Gastrocnemius medialis (tissue), 4 donors: ENCODE measurements around the gene FUS. TPM values are rescaled to one million over a fixed set of nuclear protein-coding genes. Genes with fewer than 3 reads are reported as not detected.

Source experiments
- ATAC-seq, 2 donors: fragments of 150-250 bp; one replicate each; pipeline ENCODE4 v1.9.1; 2016
- DNase-seq, 2 donors: peaks; one replicate each; pipeline ENCODE4 v3.0.0-alpha.2; 2019
- H3K27ac ChIP-seq, 4 donors: fragments of 200-600 bp; sonication (generic); 1 replicate in 1 of 4; 2 replicates in 3 of 4; pipeline ENCODE4 v1.5.1; 2016 to 2018; ENCODE audit warnings: mild to moderate bottlenecking in 2 of 4, moderate library complexity in 1 of 4
- H3K27me3 ChIP-seq, 3 donors: fragments of 200-600 bp; sonication (generic) in 2 of 3; 1 replicate in 1 of 3; 2 replicates in 2 of 3; pipeline versions ENCODE4 v1.5.1 to v1.6.0; 2016 to 2019; ENCODE audit warnings: mild to moderate bottlenecking in 1 of 3, moderate library complexity in 1 of 3
- H3K36me3 ChIP-seq, 2 donors: fragments of 200-600 bp; sonication (generic) in 1 of 2; one replicate each; pipeline ENCODE4 v1.5.1; 2017 to 2018
- H3K4me1 ChIP-seq, 2 donors: fragments of 200-600 bp; sonication (generic) in 1 of 2; one replicate each; pipeline ENCODE4 v1.5.1; 2016 to 2017; ENCODE audit warnings: mild to moderate bottlenecking in 2 of 2
- H3K4me3 ChIP-seq, 4 donors: fragments of 200-600 bp; sonication (generic) in 3 of 4; 1 replicate in 1 of 4; 2 replicates in 3 of 4; pipeline ENCODE4 v1.5.1; 2016 to 2019; ENCODE audit warnings: mild to moderate bottlenecking in 2 of 4
- H3K9me3 ChIP-seq, 3 donors: fragments of 200-600 bp; sonication (generic) in 2 of 3; 1 replicate in 1 of 3; 2 replicates in 2 of 3; pipeline ENCODE4 v1.5.1; 2016 to 2019
- CTCF ChIP-seq, 5 experiments: fragments of 450-650 bp in 3 of 5; fragments of 200-600 bp in 2 of 5; sonication (generic) in 2 of 5; IDR thresholded peaks in 4 of 5; conservative IDR thresholded peaks in 1 of 5; 1 replicate in 4 of 5; 2 replicates in 1 of 5; pipeline ENCODE4 v1.5.1; 2016 to 2019; ENCODE audit warnings: antibody characterized with exemption in 5 of 5, mild to moderate bottlenecking in 3 of 5, moderate library complexity in 3 of 5
- POLR2A ChIP-seq, 2 donors: fragments of 450-650 bp; IDR thresholded peaks; one replicate each; pipeline ENCODE4 v1.6.1; 2017; ENCODE audit warnings: antibody characterized with exemption in 2 of 2, mild to moderate bottlenecking in 2 of 2, moderate library complexity in 2 of 2
- in situ Hi-C, 4 donors: fragments of 200-750 bp; cut with MboI; loops; one replicate each; pipeline versions ENCODE4 v1.15.0 to v1.8.0; 2017; ENCODE audit warnings: low sequenced_read_pairs in 4 of 4
- intact Hi-C: fragments of 100-400 bp; cut with DNase I; formaldehyde crosslinking; loops from one replicate; pipeline ENCODE4 v1.15.1; 2023; ENCODE audit warnings: low total_unique reads
- total RNA-seq, 4 donors: library from RNA; depleted of rRNA; stranded (reverse); fragments of >200 nt; gene quantifications; one replicate each; pipeline versions ENCODE4 v1.1.0 to v1.2.3, GENCODE V29; 2016

Gene FUS
- total RNA-seq, 4 donors from 2014 or later = 20.6 to 45.9 (median 35.1) TPM

- DNase-seq (no peak), ATAC-seq (peak; percentile 22 to 43)
- H3K27me3 ChIP-seq = no peaks in the 10 kb centered on the region
- H3K36me3 ChIP-seq = peaks cover 0 to 6% of the 10 kb centered on the region in 2 donors
- H3K4me3 ChIP-seq = peak within 1 kb of the TSS; percentile 59 to 77 (median 62)
- peaks cover 9 to 16% of the 10 kb centered on the region in 2 donors for H3K4me1 ChIP-seq
- in situ Hi-C loops (loop anchor here in 1 of 4 donors (25.0 kb wide), 1 partner anchor 210 kb away; no protein-coding TSS in a partner anchor), intact Hi-C loops (no loop called here)
- TF ChIP-seq CTCF (IDR thresholded peaks at IDR 0.05 in 4 of 5, conservative IDR thresholded peaks at IDR 0.05 in 1 of 5) (no peak), POLR2A (IDR thresholded peaks at IDR 0.05) (no peak)
- peak within 1 kb of the TSS; percentile 42 to 67 (median 53) for H3K27ac ChIP-seq
- no peaks in the 10 kb centered on the region for H3K9me3 ChIP-seq
Observed at GRCh38 chr16:31202414-31203375, 22.8 kb downstream of the FUS start, which contains the start of gene PYCARD. Gene PYCARD, minus strand, starts transcription at chr16:31202760. Its CDS starts 70 bp downstream, at chr16:31202690.

DNA sequence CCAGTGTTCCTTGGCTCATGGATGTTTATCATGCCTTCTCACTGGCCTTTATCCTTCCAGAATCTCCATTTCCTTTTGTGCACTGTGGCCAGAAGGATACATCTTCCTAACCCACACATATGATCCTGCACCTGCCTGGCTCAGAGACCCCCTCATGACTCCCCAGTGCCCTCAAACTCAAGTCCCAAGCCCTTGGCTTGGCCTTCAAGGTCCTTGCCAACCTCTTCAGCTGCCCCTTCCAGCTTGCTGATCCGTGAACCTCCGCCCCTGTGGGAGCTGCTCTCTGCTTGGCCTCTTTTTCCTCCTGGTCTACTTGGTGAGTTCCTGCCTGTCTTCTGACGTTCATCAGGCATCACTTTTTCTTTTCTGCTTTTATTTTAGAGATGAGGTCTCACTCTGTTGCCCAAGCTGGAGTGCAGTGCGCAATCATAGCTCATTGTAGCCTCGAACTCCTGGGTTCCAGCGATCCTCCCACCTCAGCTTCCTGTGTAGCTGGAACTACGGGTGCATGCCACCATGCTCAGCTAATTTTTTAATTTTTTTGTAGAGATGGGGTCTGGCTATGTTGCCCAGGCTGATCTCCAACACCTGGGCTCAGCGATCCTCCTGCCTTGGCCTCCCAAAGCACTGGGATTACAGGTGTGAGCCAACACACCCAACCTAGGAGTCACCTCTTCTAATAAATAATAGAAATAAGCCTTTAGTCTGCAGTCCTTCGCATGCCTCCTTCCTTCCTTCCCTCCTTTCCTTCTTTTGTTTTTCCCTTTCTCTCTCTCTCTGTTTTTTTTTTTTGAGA is 25.1 kb downstream of the FUS start:
- H3K4me3 ChIP-seq = no peak overlapping the region
- in situ Hi-C loops = loop anchor here in 1 of 4 donors (25.0 kb wide), 1 partner anchor 207 kb away; no protein-coding TSS in a partner anchor
- no peaks in the 10 kb centered on the region for H3K36me3 ChIP-seq
- H3K27me3 ChIP-seq = no peaks in the 10 kb centered on the region
- H3K4me1 ChIP-seq = peaks cover 9 to 16% of the 10 kb centered on the region in 2 donors
- H3K9me3 ChIP-seq = no peaks in the 10 kb centered on the region
- H3K27ac ChIP-seq = no peak overlapping the region
- intact Hi-C loops = no loop called here
- TF ChIP-seq POLR2A (IDR thresholded peaks at IDR 0.05) (no peak), CTCF (IDR thresholded peaks at IDR 0.05 in 4 of 5, conservative IDR thresholded peaks at IDR 0.05 in 1 of 5) (no peak)
- no peak for ATAC-seq
- DNase-seq = no peak

GRCh38 chr16:31206776-31207175 is 26.8 kb downstream of the FUS start:
- Histone ChIP-seq H3K27ac (no peak overlapping the region), H3K4me3 (no peak overlapping the region), H3K9me3 (no peaks in the 10 kb centered on the region), H3K27me3 (no peaks in the 10 kb centered on the region), H3K4me1 (peaks cover under 1 to 13% of the 10 kb centered on the region in 2 donors), H3K36me3 (no peaks in the 10 kb centered on the region)
- TF ChIP-seq CTCF (IDR thresholded peaks at IDR 0.05 in 4 of 5, conservative IDR thresholded peaks at IDR 0.05 in 1 of 5) (no peak), POLR2A (IDR thresholded peaks at IDR 0.05) (no peak)
- intact Hi-C loops (no loop called here), in situ Hi-C loops (loop anchor here in 1 of 4 donors (25.0 kb wide), 1 partner anchor 206 kb away; no protein-coding TSS in a partner anchor)
- ATAC-seq (no peak), DNase-seq (no peak)

GRCh38 chr16:31213342-31213741 is 33.4 kb downstream of the FUS start:
- intact Hi-C loops = loop anchor here (5.0 kb wide), 1 partner anchor 181 kb away; the partner anchor contains the start of gene STX4
- peak in 1 of 2 donors; percentile 15 for ATAC-seq
- in situ Hi-C loops = loop anchor here in 1 of 4 donors (25.0 kb wide), 1 partner anchor 199 kb away; no protein-coding TSS in a partner anchor
- Histone ChIP-seq H3K27ac (peak overlapping the region; percentile 99 to 100 (median 100)), H3K4me3 (no peak overlapping the region), H3K27me3 (no peaks in the 10 kb centered on the region), H3K4me1 (peaks cover 38 to 39% of the 10 kb centered on the region in 2 donors), H3K36me3 (no peaks in the 10 kb centered on the region), H3K9me3 (no peaks in the 10 kb centered on the region)
- TF ChIP-seq CTCF (IDR thresholded peaks at IDR 0.05 in 4 of 5, conservative IDR thresholded peaks at IDR 0.05 in 1 of 5) (no peak), POLR2A (IDR thresholded peaks at IDR 0.05) (no peak)
- no peak for DNase-seq
